Vagina (tissue), 2 donors: Measurements from ENCODE around the gene PPP2R3C. TPM values are rescaled to one million over a fixed set of nuclear protein-coding genes. Genes with fewer than 3 reads are reported as not detected.

Experiments
- DNase-seq, 2 donors: peaks; one replicate each; pipeline ENCODE4 v3.0.0-alpha.2; 2017; ENCODE audit errors: extremely low spot score in 2 of 2
- H3K27ac ChIP-seq: fragments of 200-600 bp; sonication (generic); one replicate; pipeline ENCODE4 v1.5.1; 2019
- H3K27me3 ChIP-seq: fragments of 200-600 bp; sonication (generic); one replicate; pipeline ENCODE4 v1.5.1; 2019
- H3K36me3 ChIP-seq, 2 donors: fragments of 200-600 bp; sonication (generic); one replicate each; pipeline ENCODE4 v1.5.1; 2017 to 2019
- H3K4me1 ChIP-seq: fragments of 200-600 bp; sonication (generic); one replicate; pipeline ENCODE4 v1.5.1; 2019
- H3K4me3 ChIP-seq, 2 donors: fragments of 200-600 bp; sonication (generic); 1 replicate in 1 of 2; 2 replicates in 1 of 2; pipeline ENCODE4 v1.5.1; 2016 to 2019
- H3K9me3 ChIP-seq: fragments of 200-600 bp; sonication (generic); one replicate; pipeline ENCODE4 v1.5.1; 2019
- POLR2A ChIP-seq, 2 donors: fragments of 450-650 bp; IDR thresholded peaks; one replicate each; pipeline ENCODE4 v1.6.1; 2017; ENCODE audit warnings: antibody characterized with exemption in 2 of 2, mild to moderate bottlenecking in 2 of 2, moderate library complexity in 2 of 2
- POLR2AphosphoS5 ChIP-seq, 2 donors: sonication (generic); formaldehyde crosslinking; IDR thresholded peaks; one replicate each; pipeline ENCODE4 v1.9.0; 2017; ENCODE audit warnings: antibody characterized with exemption in 2 of 2, mild to moderate bottlenecking in 2 of 2, low read depth in 1 of 2; ENCODE audit not compliant: insufficient read depth in 1 of 2
- intact Hi-C: fragments of 100-400 bp; cut with DNase I; formaldehyde crosslinking; loops from one replicate; pipeline ENCODE4 v1.15.1; 2023
- total RNA-seq: library from RNA; depleted of rRNA; stranded (reverse); fragments of >200 nt; gene quantifications from one replicate; pipeline ENCODE4 v1.2.3, GENCODE V29; 2016
- TF ChIP-seq, protein P1 (sequence below), 3 experiments: fragments of 450-650 bp in 2 of 3; fragments of 200-600 bp in 1 of 3; sonication (generic) in 1 of 3; IDR thresholded peaks; one replicate each; pipeline ENCODE4 v1.5.1; 2017 to 2019; ENCODE audit warnings: antibody characterized with exemption in 3 of 3, mild to moderate bottlenecking in 2 of 3, moderate library complexity in 2 of 3

The PPP2R3C gene
- total RNA-seq, 1 donor from 2014 or later, result 14.5 TPM

- Histone ChIP-seq H3K27me3 (no peaks in the 10 kb centered on the region), H3K36me3 (peaks cover 0 to 9% of the 10 kb centered on the region in 2 donors), H3K27ac (no peak overlapping the region), H3K9me3 (no peaks in the 10 kb centered on the region), H3K4me1 (peaks cover 27% of the 10 kb centered on the region), H3K4me3 (no peak overlapping the region)
- intact Hi-C loops, result no loop called here
- no peak for DNase-seq
- TF ChIP-seq, protein P1, sequence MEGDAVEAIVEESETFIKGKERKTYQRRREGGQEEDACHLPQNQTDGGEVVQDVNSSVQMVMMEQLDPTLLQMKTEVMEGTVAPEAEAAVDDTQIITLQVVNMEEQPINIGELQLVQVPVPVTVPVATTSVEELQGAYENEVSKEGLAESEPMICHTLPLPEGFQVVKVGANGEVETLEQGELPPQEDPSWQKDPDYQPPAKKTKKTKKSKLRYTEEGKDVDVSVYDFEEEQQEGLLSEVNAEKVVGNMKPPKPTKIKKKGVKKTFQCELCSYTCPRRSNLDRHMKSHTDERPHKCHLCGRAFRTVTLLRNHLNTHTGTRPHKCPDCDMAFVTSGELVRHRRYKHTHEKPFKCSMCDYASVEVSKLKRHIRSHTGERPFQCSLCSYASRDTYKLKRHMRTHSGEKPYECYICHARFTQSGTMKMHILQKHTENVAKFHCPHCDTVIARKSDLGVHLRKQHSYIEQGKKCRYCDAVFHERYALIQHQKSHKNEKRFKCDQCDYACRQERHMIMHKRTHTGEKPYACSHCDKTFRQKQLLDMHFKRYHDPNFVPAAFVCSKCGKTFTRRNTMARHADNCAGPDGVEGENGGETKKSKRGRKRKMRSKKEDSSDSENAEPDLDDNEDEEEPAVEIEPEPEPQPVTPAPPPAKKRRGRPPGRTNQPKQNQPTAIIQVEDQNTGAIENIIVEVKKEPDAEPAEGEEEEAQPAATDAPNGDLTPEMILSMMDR (IDR thresholded peaks at IDR 0.05), result no peak
- no peak for TF ChIP-seq POLR2AphosphoS5 (IDR thresholded peaks at IDR 0.05; ENCODE audit: insufficient read depth in 1 of 2, low read depth in 1 of 2)
- no peak for TF ChIP-seq POLR2A (IDR thresholded peaks at IDR 0.05)
Observed at GRCh38 chr14:35052637-35053036, 69.2 kb downstream of the PPP2R3C start.

DNA sequence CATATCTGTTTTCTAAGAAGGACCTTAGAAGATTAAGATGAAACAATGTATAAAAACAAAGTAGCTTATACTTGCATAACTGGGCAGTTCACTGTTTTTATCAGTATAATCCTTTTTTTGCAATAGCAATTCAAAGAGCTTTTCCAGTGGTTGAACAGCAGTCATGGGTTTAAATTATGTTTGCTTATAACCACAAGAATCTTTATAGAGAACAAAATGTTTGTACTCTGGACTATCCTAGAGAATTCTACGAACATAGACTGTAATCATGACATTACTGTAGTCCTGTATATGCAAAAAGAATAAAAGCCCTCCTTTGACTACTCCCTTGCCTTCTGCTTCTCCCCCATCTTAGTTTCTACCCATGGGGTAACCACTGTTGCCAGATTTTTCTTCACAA, 70.0 kb downstream of the PPP2R3C start:
- TF ChIP-seq POLR2A (IDR thresholded peaks at IDR 0.05) (no peak), POLR2AphosphoS5 (IDR thresholded peaks at IDR 0.05; ENCODE audit: insufficient read depth in 1 of 2, low read depth in 1 of 2) (no peak)
- TF ChIP-seq, protein P1 (IDR thresholded peaks at IDR 0.05), result no peak
- no peak for DNase-seq
- Histone ChIP-seq H3K36me3 (peaks cover 0 to 9% of the 10 kb centered on the region in 2 donors), H3K9me3 (no peaks in the 10 kb centered on the region), H3K4me1 (peaks cover 36% of the 10 kb centered on the region), H3K27me3 (no peaks in the 10 kb centered on the region), H3K4me3 (no peak overlapping the region), H3K27ac (no peak overlapping the region)
- intact Hi-C loops, result no loop called here

GRCh38 chr14:35050652-35051051, 71.1 kb downstream of the PPP2R3C start:
- Histone ChIP-seq H3K27ac (no peak overlapping the region), H3K27me3 (no peaks in the 10 kb centered on the region), H3K36me3 (peaks cover 0 to 9% of the 10 kb centered on the region in 2 donors), H3K4me1 (peaks cover 31% of the 10 kb centered on the region), H3K9me3 (no peaks in the 10 kb centered on the region), H3K4me3 (no peak overlapping the region)
- DNase-seq, result no peak
- intact Hi-C loops, result no loop called here
- TF ChIP-seq, protein P1 (IDR thresholded peaks at IDR 0.05), result no peak

GRCh38 chr14:35047976-35048513, 73.7 kb downstream of the PPP2R3C start:
- DNase-seq, result no peak
- Histone ChIP-seq H3K27ac (no peak overlapping the region), H3K9me3 (no peaks in the 10 kb centered on the region), H3K4me3 (no peak overlapping the region), H3K4me1 (peaks cover 31% of the 10 kb centered on the region), H3K36me3 (no peaks in the 10 kb centered on the region), H3K27me3 (no peaks in the 10 kb centered on the region)
- intact Hi-C loops, result loop anchor here (2.0 to 10.0 kb wide), 4 partner anchors 65 to 247 kb away; partner anchors contain the start of genes BAZ1A, PPP2R3C, PRORP and PSMA6
- TF ChIP-seq, protein P1 (IDR thresholded peaks at IDR 0.05), result no peak
- TF ChIP-seq POLR2AphosphoS5 (IDR thresholded peaks at IDR 0.05; ENCODE audit: insufficient read depth in 1 of 2, low read depth in 1 of 2) (no peak), POLR2A (IDR thresholded peaks at IDR 0.05) (no peak)

GRCh38 chr14:35046751-35047536, 74.8 kb downstream of the PPP2R3C start:
- TF ChIP-seq, protein P1 (IDR thresholded peaks at IDR 0.05), result no peak
- TF ChIP-seq POLR2AphosphoS5 (IDR thresholded peaks at IDR 0.05; ENCODE audit: insufficient read depth in 1 of 2, low read depth in 1 of 2), result no peak
- TF ChIP-seq POLR2A (IDR thresholded peaks at IDR 0.05), result no peak
- H3K4me1 ChIP-seq, result peaks cover 31% of the 10 kb centered on the region
- intact Hi-C loops, result loop anchor here (2.0 to 10.0 kb wide), 4 partner anchors 64 to 248 kb away; partner anchors contain the start of genes BAZ1A, PPP2R3C, PRORP and PSMA6
- H3K27me3 ChIP-seq, result no peaks in the 10 kb centered on the region
- no peaks in the 10 kb centered on the region for H3K36me3 ChIP-seq
- H3K27ac ChIP-seq, result peak overlapping the region; percentile 88
- H3K4me3 ChIP-seq, result peak overlapping the region; percentile 77 to 79
- peak in 1 of 2 donors; percentile 91 for DNase-seq
- H3K9me3 ChIP-seq, result no peaks in the 10 kb centered on the region
